WTC11 (cell line): Measurements from ENCODE around the gene NRG2. TPM values are rescaled to one million over a fixed set of nuclear protein-coding genes. Genes with fewer than 3 reads are reported as not detected.

Experiments
- ATAC-seq: fragments of 200-7000 bp; cut with Tn5 transposase; 2 replicates; pipeline ENCODE4 v1.10.0; 2021; ENCODE audit warnings: mild to moderate bottlenecking, moderate library complexity
- CTCF ChIA-PET: fragments of 300-600 bp; sonication (Branson Sonifier 250); formaldehyde crosslinking; loops from one replicate; lab custom pipeline; 2021; ENCODE audit warnings: antibody characterized with exemption; lab: Charles Lee
- POLR2A ChIA-PET: fragments of 350-600 bp; sonication (Branson Sonifier 250); formaldehyde crosslinking; loops from one replicate; lab custom pipeline; 2021; ENCODE audit warnings: antibody characterized with exemption; lab: Charles Lee
- DNase-seq: peaks from one replicate; pipeline ENCODE4 v3.0.0; 2021; ENCODE audit warnings: low spot score
- H3K27ac Mint-ChIP-seq: 2 replicates; pipeline ENCODE4 v1.8.0; 2021; ENCODE audit warnings: mixed read lengths
- H3K27me3 Mint-ChIP-seq: 2 replicates; pipeline ENCODE4 v1.8.0; 2021; ENCODE audit warnings: low read depth, mild to moderate bottlenecking, moderate library complexity, mixed read lengths
- H3K36me3 Mint-ChIP-seq: 2 replicates; pipeline ENCODE4 v1.8.0; 2021; ENCODE audit warnings: mixed read lengths
- H3K4me1 Mint-ChIP-seq: 2 replicates; pipeline ENCODE4 v1.8.0; 2022; ENCODE audit warnings: mixed read lengths
- H3K4me3 Mint-ChIP-seq: 2 replicates; pipeline ENCODE4 v1.8.0; 2021; ENCODE audit warnings: mild to moderate bottlenecking, moderate library complexity, mixed read lengths
- H3K9me3 Mint-ChIP-seq: 2 replicates; pipeline ENCODE4 v1.8.0; 2021; ENCODE audit warnings: mixed read lengths
- ATF1 ChIP-seq: sonication (generic); formaldehyde crosslinking; IDR thresholded peaks from 2 replicates; pipeline ENCODE4 v1.8.1; 2023; ENCODE audit warnings: mild to moderate bottlenecking, moderate library complexity, missing genetic modification reagents
- CTCF ChIP-seq: fragments of 200-600 bp; IDR thresholded peaks from 2 replicates; pipeline ENCODE4 v1.8.0; 2022; ENCODE audit warnings: antibody characterized with exemption
- ELF4 ChIP-seq: sonication (generic); formaldehyde crosslinking; IDR thresholded peaks from 2 replicates; pipeline ENCODE4 v1.8.1; 2022; ENCODE audit warnings: low read depth, mild to moderate bottlenecking, moderate library complexity, missing genetic modification reagents
- FOXJ3 ChIP-seq: sonication (generic); formaldehyde crosslinking; IDR thresholded peaks from 2 replicates; pipeline ENCODE4 v1.9.0; 2021; ENCODE audit warnings: missing genetic modification reagents, mild to moderate bottlenecking, borderline replicate concordance
- GABPB1 ChIP-seq: sonication (generic); formaldehyde crosslinking; IDR thresholded peaks from 2 replicates; pipeline ENCODE4 v1.8.1; 2023; ENCODE audit warnings: mild to moderate bottlenecking, missing genetic modification reagents
- JAZF1 ChIP-seq: fragments of 250-450 bp; sonication (Bioruptor Pico); IDR thresholded peaks from 2 replicates; pipeline ENCODE4 v1.9.0; 2021; ENCODE audit warnings: moderate library complexity, mild to moderate bottlenecking, inconsistent platforms
- KAT7 ChIP-seq: sonication (generic); formaldehyde crosslinking; IDR thresholded peaks from 2 replicates; pipeline ENCODE4 v1.8.1; 2023; ENCODE audit warnings: missing genetic modification reagents, mild to moderate bottlenecking, borderline replicate concordance
- MXD4 ChIP-seq: fragments of 250-450 bp; sonication (Bioruptor Pico); IDR thresholded peaks from 2 replicates; pipeline ENCODE4 v1.8.0; 2021; ENCODE audit warnings: mild to moderate bottlenecking, moderate library complexity, borderline replicate concordance
- NR2C2 ChIP-seq: sonication (generic); formaldehyde crosslinking; IDR thresholded peaks from 2 replicates; pipeline ENCODE4 v1.8.0; 2022; ENCODE audit warnings: mild to moderate bottlenecking, missing genetic modification reagents
- SOX15 ChIP-seq: fragments of 250-450 bp; sonication (Bioruptor Pico); IDR thresholded peaks from 2 replicates; pipeline ENCODE4 v1.9.0; 2021; ENCODE audit warnings: mild to moderate bottlenecking
- ZBTB43 ChIP-seq: sonication (generic); formaldehyde crosslinking; IDR thresholded peaks from 2 replicates; pipeline ENCODE4 v1.8.1; 2023; ENCODE audit warnings: mild to moderate bottlenecking, missing genetic modification reagents
- ZNF219 ChIP-seq: sonication (generic); formaldehyde crosslinking; IDR thresholded peaks from 2 replicates; pipeline ENCODE4 v1.8.0; 2023; ENCODE audit warnings: missing genetic modification reagents, mild to moderate bottlenecking, borderline replicate concordance
- ZNF512 ChIP-seq: sonication (generic); formaldehyde crosslinking; IDR thresholded peaks from 2 replicates; pipeline ENCODE4 v1.8.1; 2022; ENCODE audit warnings: missing genetic modification reagents, borderline replicate concordance
- total RNA-seq: library from RNA; stranded (reverse); gene quantifications from 3 replicates; pipeline ENCODE4 v1.2.3, GENCODE V29; 2021
- TF ChIP-seq, protein P1 (sequence below): sonication (generic); formaldehyde crosslinking; IDR thresholded peaks from 2 replicates; pipeline ENCODE4 v1.8.0; 2022; ENCODE audit warnings: mild to moderate bottlenecking, missing genetic modification reagents
- TF ChIP-seq, protein P2 (sequence below): sonication (generic); formaldehyde crosslinking; IDR thresholded peaks from 2 replicates; pipeline ENCODE4 v1.8.1; 2023; ENCODE audit warnings: mild to moderate bottlenecking, missing genetic modification reagents, borderline replicate concordance
- TF ChIP-seq, protein P3 (sequence below): sonication (generic); formaldehyde crosslinking; IDR thresholded peaks from 2 replicates; pipeline ENCODE4 v1.8.0; 2022; ENCODE audit warnings: mild to moderate bottlenecking, missing genetic modification reagents
- TF ChIP-seq, protein P4 (sequence below): fragments of 250-450 bp; sonication (Bioruptor Pico); IDR thresholded peaks from 2 replicates; pipeline ENCODE4 v1.9.0; 2021; ENCODE audit warnings: moderate library complexity, mild to moderate bottlenecking, inconsistent platforms, borderline replicate concordance
- TF ChIP-seq, protein P5 (sequence below): sonication (generic); formaldehyde crosslinking; IDR thresholded peaks from 2 replicates; pipeline ENCODE4 v1.8.0; 2022; ENCODE audit warnings: mild to moderate bottlenecking, missing genetic modification reagents

The NRG2 gene
- total RNA-seq, 1 experiment from 2014 or later, result 0.44 TPM

GRCh38 chr5:139814704-139815280 lies 228.3 kb downstream of the NRG2 start:
- ATAC-seq (no peak), DNase-seq (no peak)
- H3K4me1 Mint-ChIP-seq, result peaks cover 4% of the 10 kb centered on the region; the same call in 1 of the 2 replicates
- CTCF ChIA-PET, result interaction anchor here (1.0 to 2.1 kb wide), 3 partner anchors 27 to 154 kb away, joined by 4 to 9 read pairs (median 7); no protein-coding TSS in a partner anchor
- POLR2A ChIA-PET, result no interaction called here
- no peak for TF ChIP-seq ZNF219 (CRISPR knock-in tag)
- TF ChIP-seq SOX15 (CRISPR knock-in tag), result no peak
- TF ChIP-seq CTCF, result no peak
- no peak for TF ChIP-seq MXD4 (CRISPR knock-in tag)
- TF ChIP-seq, protein P1, sequence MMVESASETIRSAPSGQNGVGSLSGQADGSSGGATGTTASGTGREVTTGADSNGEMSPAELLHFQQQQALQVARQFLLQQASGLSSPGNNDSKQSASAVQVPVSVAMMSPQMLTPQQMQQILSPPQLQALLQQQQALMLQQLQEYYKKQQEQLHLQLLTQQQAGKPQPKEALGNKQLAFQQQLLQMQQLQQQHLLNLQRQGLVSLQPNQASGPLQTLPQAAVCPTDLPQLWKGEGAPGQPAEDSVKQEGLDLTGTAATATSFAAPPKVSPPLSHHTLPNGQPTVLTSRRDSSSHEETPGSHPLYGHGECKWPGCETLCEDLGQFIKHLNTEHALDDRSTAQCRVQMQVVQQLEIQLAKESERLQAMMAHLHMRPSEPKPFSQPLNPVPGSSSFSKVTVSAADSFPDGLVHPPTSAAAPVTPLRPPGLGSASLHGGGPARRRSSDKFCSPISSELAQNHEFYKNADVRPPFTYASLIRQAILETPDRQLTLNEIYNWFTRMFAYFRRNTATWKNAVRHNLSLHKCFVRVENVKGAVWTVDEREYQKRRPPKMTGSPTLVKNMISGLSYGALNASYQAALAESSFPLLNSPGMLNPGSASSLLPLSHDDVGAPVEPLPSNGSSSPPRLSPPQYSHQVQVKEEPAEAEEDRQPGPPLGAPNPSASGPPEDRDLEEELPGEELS (CRISPR knock-in tag), result no peak
- TF ChIP-seq ZNF512 (CRISPR knock-in tag), result no peak
- no peak for TF ChIP-seq ATF1 (CRISPR knock-in tag)
- TF ChIP-seq, protein P2, sequence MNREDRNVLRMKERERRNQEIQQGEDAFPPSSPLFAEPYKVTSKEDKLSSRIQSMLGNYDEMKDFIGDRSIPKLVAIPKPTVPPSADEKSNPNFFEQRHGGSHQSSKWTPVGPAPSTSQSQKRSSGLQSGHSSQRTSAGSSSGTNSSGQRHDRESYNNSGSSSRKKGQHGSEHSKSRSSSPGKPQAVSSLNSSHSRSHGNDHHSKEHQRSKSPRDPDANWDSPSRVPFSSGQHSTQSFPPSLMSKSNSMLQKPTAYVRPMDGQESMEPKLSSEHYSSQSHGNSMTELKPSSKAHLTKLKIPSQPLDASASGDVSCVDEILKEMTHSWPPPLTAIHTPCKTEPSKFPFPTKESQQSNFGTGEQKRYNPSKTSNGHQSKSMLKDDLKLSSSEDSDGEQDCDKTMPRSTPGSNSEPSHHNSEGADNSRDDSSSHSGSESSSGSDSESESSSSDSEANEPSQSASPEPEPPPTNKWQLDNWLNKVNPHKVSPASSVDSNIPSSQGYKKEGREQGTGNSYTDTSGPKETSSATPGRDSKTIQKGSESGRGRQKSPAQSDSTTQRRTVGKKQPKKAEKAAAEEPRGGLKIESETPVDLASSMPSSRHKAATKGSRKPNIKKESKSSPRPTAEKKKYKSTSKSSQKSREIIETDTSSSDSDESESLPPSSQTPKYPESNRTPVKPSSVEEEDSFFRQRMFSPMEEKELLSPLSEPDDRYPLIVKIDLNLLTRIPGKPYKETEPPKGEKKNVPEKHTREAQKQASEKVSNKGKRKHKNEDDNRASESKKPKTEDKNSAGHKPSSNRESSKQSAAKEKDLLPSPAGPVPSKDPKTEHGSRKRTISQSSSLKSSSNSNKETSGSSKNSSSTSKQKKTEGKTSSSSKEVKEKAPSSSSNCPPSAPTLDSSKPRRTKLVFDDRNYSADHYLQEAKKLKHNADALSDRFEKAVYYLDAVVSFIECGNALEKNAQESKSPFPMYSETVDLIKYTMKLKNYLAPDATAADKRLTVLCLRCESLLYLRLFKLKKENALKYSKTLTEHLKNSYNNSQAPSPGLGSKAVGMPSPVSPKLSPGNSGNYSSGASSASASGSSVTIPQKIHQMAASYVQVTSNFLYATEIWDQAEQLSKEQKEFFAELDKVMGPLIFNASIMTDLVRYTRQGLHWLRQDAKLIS, result no peak
- TF ChIP-seq, protein P3, sequence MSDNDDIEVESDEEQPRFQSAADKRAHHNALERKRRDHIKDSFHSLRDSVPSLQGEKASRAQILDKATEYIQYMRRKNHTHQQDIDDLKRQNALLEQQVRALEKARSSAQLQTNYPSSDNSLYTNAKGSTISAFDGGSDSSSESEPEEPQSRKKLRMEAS (CRISPR knock-in tag), result no peak
- TF ChIP-seq, protein P4, sequence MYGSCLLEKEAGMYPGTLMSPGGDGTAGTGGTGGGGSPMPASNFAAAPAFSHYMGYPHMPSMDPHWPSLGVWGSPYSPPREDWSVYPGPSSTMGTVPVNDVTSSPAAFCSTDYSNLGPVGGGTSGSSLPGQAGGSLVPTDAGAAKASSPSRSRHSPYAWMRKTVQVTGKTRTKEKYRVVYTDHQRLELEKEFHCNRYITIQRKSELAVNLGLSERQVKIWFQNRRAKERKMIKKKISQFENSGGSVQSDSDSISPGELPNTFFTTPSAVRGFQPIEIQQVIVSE (CRISPR knock-in tag), result no peak
- no peak for TF ChIP-seq FOXJ3 (CRISPR knock-in tag)
- H3K4me3 Mint-ChIP-seq, result no peak overlapping the region
- H3K27me3 Mint-ChIP-seq, result no peaks in the 10 kb centered on the region; the same call in 1 of the 2 replicates
- no peak overlapping the region for H3K27ac Mint-ChIP-seq
- H3K9me3 Mint-ChIP-seq, result peaks cover 7% of the 10 kb centered on the region
- no peaks in the 10 kb centered on the region for H3K36me3 Mint-ChIP-seq

- H3K4me1 Mint-ChIP-seq, result peaks cover 4% of the 10 kb centered on the region; the same call in 1 of the 2 replicates
- H3K27ac Mint-ChIP-seq, result no peak overlapping the region
- POLR2A ChIA-PET, result no interaction called here
- peaks cover 7% of the 10 kb centered on the region for H3K9me3 Mint-ChIP-seq
- no peaks in the 10 kb centered on the region for H3K36me3 Mint-ChIP-seq
- DNase-seq (no peak), ATAC-seq (no peak)
- CTCF ChIA-PET, result interaction anchor here (1.0 to 2.1 kb wide), 3 partner anchors 27 to 154 kb away, joined by 4 to 9 read pairs (median 7); no protein-coding TSS in a partner anchor
- no peaks in the 10 kb centered on the region; the same call in 1 of the 2 replicates for H3K27me3 Mint-ChIP-seq
- no peak overlapping the region for H3K4me3 Mint-ChIP-seq
- TF ChIP-seq KAT7 (no peak), ELF4 (CRISPR knock-in tag) (no peak), ATF1 (CRISPR knock-in tag) (no peak), JAZF1 (CRISPR knock-in tag) (no peak), GABPB1 (CRISPR knock-in tag) (no peak), SOX15 (CRISPR knock-in tag) (no peak), NR2C2 (CRISPR knock-in tag) (no peak), ZBTB43 (no peak)
- TF ChIP-seq, protein P4 (CRISPR knock-in tag), result no peak
- TF ChIP-seq, protein P5, sequence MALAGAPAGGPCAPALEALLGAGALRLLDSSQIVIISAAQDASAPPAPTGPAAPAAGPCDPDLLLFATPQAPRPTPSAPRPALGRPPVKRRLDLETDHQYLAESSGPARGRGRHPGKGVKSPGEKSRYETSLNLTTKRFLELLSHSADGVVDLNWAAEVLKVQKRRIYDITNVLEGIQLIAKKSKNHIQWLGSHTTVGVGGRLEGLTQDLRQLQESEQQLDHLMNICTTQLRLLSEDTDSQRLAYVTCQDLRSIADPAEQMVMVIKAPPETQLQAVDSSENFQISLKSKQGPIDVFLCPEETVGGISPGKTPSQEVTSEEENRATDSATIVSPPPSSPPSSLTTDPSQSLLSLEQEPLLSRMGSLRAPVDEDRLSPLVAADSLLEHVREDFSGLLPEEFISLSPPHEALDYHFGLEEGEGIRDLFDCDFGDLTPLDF, result no peak
These were observed 228.9 kb downstream of the NRG2 start for GRCh38 chr5:139814191-139814601.
